HG02678 (cell line): ENCODE results near the gene PGA3.
A peak's percentile ranks its signal among the peaks of the same experiment; 100 is the strongest.
"Not testable (repeated sequence)": the region's sequence is repeated elsewhere in the genome, so short reads cannot be mapped to it uniquely, and the experiment has no call there.

Experiments used
- ATAC-seq: cut with Tn5 transposase; IDR thresholded peaks from one replicate; pipeline ENCODE4 v1.9.1; 2021; ENCODE audit warnings: mild to moderate bottlenecking, moderate library complexity; ENCODE audit not compliant: unreplicated experiment

PGA3 gene

GRCh38 chr11:61202950-61203746 is at the start of gene PGA3:
Gene PGA3 (plus strand): TSS chr11:61203515. CDS start chr11:61203565, 50 bp downstream.
- not testable (repeated sequence) for ATAC-seq

- ATAC-seq: no peak
These were observed 49.7 kb upstream of the PGA3 start for GRCh38 chr11:61153593-61154095.

- no peak for ATAC-seq
These were observed 48.8 kb upstream of the PGA3 start for GRCh38 chr11:61154528-61154927.

DNA sequence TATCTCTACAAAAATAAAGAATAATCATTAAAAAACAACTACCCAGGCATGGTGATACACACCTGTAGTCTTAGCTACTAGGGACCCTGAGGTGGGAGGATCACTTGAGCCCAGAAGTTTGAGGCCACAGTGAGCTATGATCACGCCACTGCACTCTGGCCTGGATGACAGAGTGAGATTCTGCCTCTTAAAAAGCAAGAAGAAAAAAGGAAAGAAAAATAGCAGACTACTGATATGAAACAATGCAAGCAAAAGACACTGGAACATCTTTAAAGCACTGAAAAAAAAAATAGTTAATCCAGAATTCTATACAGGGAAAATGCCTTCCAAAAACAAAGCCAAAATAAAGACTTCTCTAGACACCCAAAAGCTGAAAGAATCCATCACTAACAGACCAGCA is 48.0 kb upstream of the PGA3 start:
- ATAC-seq: no peak

DNA sequence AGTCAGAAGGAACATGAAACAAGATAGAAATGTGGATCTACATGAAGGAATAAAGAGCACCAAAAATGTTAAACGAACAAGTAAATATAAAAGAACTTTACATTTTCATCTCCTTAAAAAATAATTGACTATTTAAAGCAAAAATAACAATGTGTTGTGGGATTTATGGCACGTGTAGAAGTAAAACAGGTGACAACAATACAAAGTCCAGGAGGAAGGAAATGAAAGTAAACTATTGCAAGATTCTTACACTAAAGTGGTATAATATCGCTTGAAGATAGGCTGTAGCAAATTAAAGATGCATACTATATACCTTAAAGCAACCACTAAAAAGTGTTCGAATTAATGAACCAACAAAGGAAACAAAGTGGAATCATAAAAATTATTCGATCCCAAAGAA is 47.6 kb upstream of the PGA3 start:
- no peak for ATAC-seq

GRCh38 chr11:61157743-61158142 is 45.6 kb upstream of the PGA3 start:
- no peak for ATAC-seq

GRCh38 chr11:61158691-61159381 is 44.5 kb upstream of the PGA3 start:
- ATAC-seq: no peak

- no peak for ATAC-seq
These were observed 42.7 kb upstream of the PGA3 start for GRCh38 chr11:61160487-61161189.

- ATAC-seq: peak; percentile 83
These were observed 41.9 kb upstream of the PGA3 start, which contains the start of gene VPS37C for GRCh38 chr11:61161190-61162091. Gene VPS37C (minus strand): TSS chr11:61161426. CDS start chr11:61138829, 22,597 bp downstream.

GRCh38 chr11:61162092-61162941 is 41.0 kb upstream of the PGA3 start:
- no peak for ATAC-seq

DNA sequence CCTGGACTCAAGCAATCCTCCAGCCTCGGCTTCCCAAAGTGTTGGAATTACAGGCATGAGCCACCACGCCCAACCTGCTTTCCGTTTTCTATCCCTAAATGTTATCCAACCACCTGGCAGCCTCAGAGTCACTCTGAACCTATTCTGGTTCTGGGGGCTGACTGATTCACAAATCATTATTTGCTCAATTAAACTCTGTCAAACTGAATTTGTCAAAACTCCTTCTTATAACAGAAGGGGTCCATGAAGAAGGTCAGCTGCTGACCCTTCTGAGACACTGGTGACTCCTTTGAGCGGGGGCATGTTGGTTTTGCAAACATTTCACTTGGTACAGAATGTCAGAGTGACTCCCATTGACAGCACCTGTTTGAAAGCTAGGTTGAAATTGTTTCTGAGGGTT is 40.3 kb upstream of the PGA3 start:
- no peak for ATAC-seq

- no peak for ATAC-seq
These were observed 39.4 kb upstream of the PGA3 start for GRCh38 chr11:61163714-61164605.

DNA sequence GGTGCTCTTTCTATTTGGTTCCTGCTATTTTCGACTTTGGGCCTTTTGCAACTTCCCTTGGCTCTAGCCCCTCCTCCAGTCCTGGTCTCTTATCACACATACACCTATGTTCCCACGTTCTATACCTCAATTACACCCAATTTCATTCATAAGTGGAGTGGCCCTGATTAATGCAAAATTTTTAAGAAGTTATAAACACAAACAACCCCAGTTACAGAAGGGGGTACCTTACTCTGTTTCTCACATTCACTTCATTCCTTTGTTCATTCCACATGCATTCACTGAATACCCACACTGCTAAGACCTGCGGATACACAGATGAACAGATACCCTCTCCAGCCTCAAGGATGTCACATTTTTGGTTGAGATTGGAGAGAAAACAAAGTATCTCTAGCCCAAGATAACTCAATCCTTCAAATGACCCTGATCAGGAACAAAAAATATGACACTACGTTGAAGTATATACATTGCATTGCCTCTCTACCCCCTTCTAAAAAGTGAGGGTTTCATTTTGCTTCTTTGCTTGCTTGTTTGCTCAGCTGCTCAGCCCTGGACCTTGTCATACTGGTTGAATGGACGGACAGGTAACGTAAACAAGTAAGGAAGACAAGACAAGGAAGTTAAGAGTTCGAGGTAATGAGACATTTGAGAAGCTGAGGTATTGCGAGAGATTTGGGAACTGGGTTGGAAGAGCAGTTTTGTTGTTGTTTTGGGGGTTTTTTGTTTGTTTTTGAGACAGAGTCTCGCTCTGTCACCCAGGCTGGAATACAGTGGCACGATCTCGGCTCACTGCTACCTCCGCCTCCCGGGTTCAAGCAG is 38.5 kb upstream of the PGA3 start:
- ATAC-seq: no peak

DNA sequence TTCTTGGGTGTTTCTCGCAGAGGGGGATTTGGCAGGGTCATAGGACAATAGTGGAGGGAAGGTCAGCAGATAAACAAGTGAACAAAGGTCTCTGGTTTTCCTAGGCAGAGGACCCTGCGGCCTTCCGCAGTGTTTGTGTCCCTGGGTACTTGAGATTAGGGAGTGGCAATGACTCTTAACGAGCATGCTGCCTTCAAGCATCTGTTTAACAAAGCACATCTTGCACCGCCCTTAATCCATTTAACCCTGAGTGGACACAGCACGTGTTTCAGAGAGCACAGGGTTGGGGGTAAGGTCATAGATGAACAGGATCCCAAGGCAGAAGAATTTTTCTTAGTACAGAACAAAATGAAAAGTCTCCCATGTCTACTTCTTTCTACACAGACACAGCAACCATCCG is 37.5 kb upstream of the PGA3 start:
- ATAC-seq: not testable (repeated sequence)

DNA sequence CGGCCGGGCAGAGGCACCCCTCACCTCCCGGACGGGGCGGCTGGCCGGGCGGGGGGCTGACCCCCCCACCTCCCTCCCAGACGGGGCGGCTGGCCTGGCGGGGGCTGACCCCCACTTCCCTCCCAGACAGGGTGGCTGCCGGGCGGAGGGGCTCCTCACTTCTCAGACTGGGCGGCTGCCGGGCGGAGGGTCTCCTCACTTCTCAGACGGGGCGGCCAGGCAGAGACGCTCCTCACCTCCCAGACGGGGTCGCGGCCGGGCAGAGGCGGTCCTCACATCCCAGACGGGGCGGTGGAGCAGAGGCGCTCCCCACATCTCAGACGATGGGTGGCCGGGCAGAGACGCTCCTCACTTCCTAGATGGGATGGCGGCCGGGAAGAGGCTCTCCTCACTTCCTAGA is 37.0 kb upstream of the PGA3 start:
- ATAC-seq: not testable (repeated sequence)

DNA sequence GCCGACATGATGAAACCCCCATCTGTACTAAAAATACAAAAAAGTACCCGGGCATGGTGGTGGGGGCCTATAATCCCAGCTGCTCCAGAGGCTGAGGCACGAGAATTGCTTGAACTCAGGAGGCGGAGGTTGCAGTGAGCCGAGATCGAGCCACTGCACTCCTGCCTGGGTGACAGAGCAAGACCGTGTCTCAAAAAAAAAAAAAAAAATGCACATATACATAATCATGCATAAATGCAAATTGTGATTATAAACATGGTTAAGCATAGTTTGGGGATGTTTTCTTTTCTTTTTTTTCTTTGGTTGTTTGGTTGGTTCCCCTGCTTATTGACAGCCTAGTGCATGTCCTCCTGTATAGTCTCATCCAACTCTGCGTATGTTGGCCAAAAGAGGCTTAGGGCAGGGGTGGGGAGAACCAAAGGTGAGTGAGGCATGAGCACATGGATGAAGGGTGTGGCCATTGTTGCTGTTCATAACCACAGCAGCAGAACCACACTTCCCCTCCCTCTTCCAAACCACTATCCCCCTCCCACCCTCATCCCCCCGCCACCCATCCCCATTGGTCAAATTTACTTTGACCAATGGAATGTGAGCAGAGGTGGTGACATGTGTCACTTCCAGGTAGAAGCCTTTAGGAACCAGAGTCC is 35.1 kb upstream of the PGA3 start:
- ATAC-seq: no peak

DNA sequence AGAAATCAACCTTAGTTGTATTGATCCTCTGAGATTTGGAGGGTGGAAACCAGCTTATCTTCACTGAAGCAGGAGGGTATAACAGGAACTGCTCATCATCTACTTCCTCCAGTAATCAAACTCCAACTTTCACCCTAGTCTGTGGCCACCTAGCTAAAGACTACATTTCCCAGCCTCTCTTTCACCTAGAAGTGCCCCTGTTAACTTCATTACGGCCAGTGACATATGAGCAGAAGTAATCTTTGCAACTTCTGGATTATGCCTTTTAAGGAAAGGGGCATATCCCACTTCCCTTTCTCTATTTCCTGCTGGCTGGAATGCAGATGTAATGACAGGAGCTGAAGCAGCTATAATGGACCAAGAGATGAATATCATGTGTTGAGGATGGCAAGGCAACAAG is 34.5 kb upstream of the PGA3 start:
- ATAC-seq: no peak
